K562 (cell line): ENCODE measurements around the gene UHRF1. TPM values are rescaled to one million over a fixed set of nuclear protein-coding genes. Genes with fewer than 3 reads are reported as not detected.

Source experiments
- BRF2 ChIP-seq: IDR thresholded peaks from 3 replicates; pipeline ENCODE4 v1.6.1; 2011; ENCODE audit warnings: borderline replicate concordance, mild to moderate bottlenecking; ENCODE audit not compliant: insufficient read length, insufficient read depth
- ESRRA ChIP-seq: fragments of 450-650 bp; IDR thresholded peaks from 2 replicates; pipeline ENCODE4 v1.6.1; 2014; ENCODE audit warnings: low read depth, mild to moderate bottlenecking, moderate library complexity, borderline replicate concordance
- FOXM1 ChIP-seq, 2 experiments: fragments of 450-650 bp in 1 of 2; sonication (generic) in 1 of 2; formaldehyde crosslinking in 1 of 2; IDR thresholded peaks; 2 replicates each; pipeline versions ENCODE4 v1.6.1 to v1.9.0; 2017 to 2022; ENCODE audit warnings: low read depth in 2 of 2, mild to moderate bottlenecking in 2 of 2, missing genetic modification reagents in 1 of 2, moderate library complexity in 1 of 2
- HDAC1 ChIP-seq, 2 experiments: fragments of 450-650 bp; IDR thresholded peaks; 2 replicates each; pipeline ENCODE4 v1.6.1; 2016 to 2017; ENCODE audit warnings: inconsistent platforms in 1 of 2, mild to moderate bottlenecking in 1 of 2, moderate library complexity in 1 of 2
- HLTF ChIP-seq: fragments of 450-650 bp; IDR thresholded peaks from 2 replicates; pipeline ENCODE4 v1.6.1; 2016
- ILK ChIP-seq: fragments of 450-650 bp; IDR thresholded peaks from 2 replicates; pipeline ENCODE4 v1.6.1; 2016; ENCODE audit warnings: missing genetic modification characterization, low read depth, mild to moderate bottlenecking, missing compliant biosample characterization, moderate library complexity, borderline replicate concordance
- KAT7 ChIP-seq: sonication (generic); formaldehyde crosslinking; IDR thresholded peaks from 2 replicates; pipeline ENCODE4 v1.8.0; 2022; ENCODE audit warnings: missing genetic modification reagents, mild to moderate bottlenecking, borderline replicate concordance
- KDM1A ChIP-seq, 2 experiments: fragments of 450-650 bp; IDR thresholded peaks; 2 replicates each; pipeline ENCODE4 v1.6.1; 2016; ENCODE audit warnings: mild to moderate bottlenecking in 2 of 2
- LCOR ChIP-seq: sonication (generic); formaldehyde crosslinking; IDR thresholded peaks from 2 replicates; pipeline ENCODE4 v1.8.0; 2022; ENCODE audit warnings: mild to moderate bottlenecking, missing genetic modification reagents
- LEF1 ChIP-seq: fragments of 450-650 bp; IDR thresholded peaks from 2 replicates; pipeline ENCODE4 v1.6.1; 2016; ENCODE audit warnings: mild to moderate bottlenecking
- MNT ChIP-seq, 2 experiments: fragments of 450-650 bp; conservative IDR thresholded peaks; 2 replicates each; pipeline ENCODE4 v1.6.1; 2017; ENCODE audit warnings: mild to moderate bottlenecking in 2 of 2, moderate library complexity in 2 of 2
- NELFE ChIP-seq: IDR thresholded peaks from 2 replicates; pipeline ENCODE4 v1.6.1; 2011; ENCODE audit warnings: mild to moderate bottlenecking; ENCODE audit not compliant: insufficient read depth, insufficient read length
- NR2C2 ChIP-seq, 2 experiments: fragments of 200-800 bp in 1 of 2; sonication (Bioruptor generic) in 1 of 2; sonication (generic) in 1 of 2; formaldehyde crosslinking in 1 of 2; IDR thresholded peaks; 2 replicates each; pipeline versions ENCODE4 v1.6.1 to v1.8.0; 2016 to 2022; ENCODE audit warnings: mild to moderate bottlenecking in 1 of 2, missing compliant biosample characterization in 1 of 2, missing genetic modification characterization in 1 of 2, missing genetic modification reagents in 1 of 2
- PHF21A ChIP-seq: fragments of 450-650 bp; IDR thresholded peaks from 2 replicates; pipeline ENCODE4 v1.6.1; 2017; ENCODE audit warnings: low read depth, borderline replicate concordance
- POLR2A ChIP-seq: fragments of 450-650 bp; conservative IDR thresholded peaks from 2 replicates; pipeline ENCODE4 v1.6.1; 2016
- SAP30 ChIP-seq: fragments of 200-600 bp; sonication (generic); IDR thresholded peaks from 2 replicates; pipeline ENCODE4 v1.6.1; 2012; ENCODE audit warnings: borderline replicate concordance, low read depth, mild to moderate bottlenecking, moderate library complexity, low read length, control low read depth, inconsistent platforms; ENCODE audit not compliant: insufficient read depth, poor library complexity, severe bottlenecking
- SIN3A ChIP-seq, 2 experiments: fragments of 150-350 bp in 1 of 2; IDR thresholded peaks; 2 replicates each; pipeline ENCODE4 v1.6.1; 2011 to 2016; ENCODE audit warnings: borderline replicate concordance in 2 of 2, low read depth in 2 of 2, low read length in 2 of 2, mild to moderate bottlenecking in 2 of 2, moderate library complexity in 2 of 2; ENCODE audit not compliant: control insufficient read depth in 1 of 2
- SMARCB1 ChIP-seq: IDR thresholded peaks from 2 replicates; pipeline ENCODE4 v1.6.1; 2011; ENCODE audit warnings: improper control_type of control experiment, low read depth; ENCODE audit not compliant: insufficient read length
- SUPT5H ChIP-seq: fragments of 450-650 bp; IDR thresholded peaks from 2 replicates; pipeline ENCODE4 v1.6.1; 2016
- U2AF2 ChIP-seq: fragments of 200-400 bp; formaldehyde crosslinking; optimal IDR thresholded peaks from 2 replicates; pipeline ENCODE3; 2017; ENCODE audit warnings: low read depth, mild to moderate bottlenecking, low read length
- ZNF274 ChIP-seq: IDR thresholded peaks from 2 replicates; pipeline ENCODE4 v1.6.1; 2011; ENCODE audit warnings: low read depth, mild to moderate bottlenecking, low read length, moderate library complexity, borderline replicate concordance
- ZNF512 ChIP-seq: IDR thresholded peaks from 2 replicates; pipeline ENCODE4 v1.6.1; 2016; ENCODE audit warnings: missing genetic modification characterization, missing compliant biosample characterization
- ZNF57 ChIP-seq: fragments of 450-650 bp; formaldehyde crosslinking; IDR thresholded peaks from 2 replicates; pipeline ENCODE4 v1.4.0; 2020; ENCODE audit warnings: mild to moderate bottlenecking, moderate library complexity
- polyA plus RNA-seq, 8 experiments: library from polyadenylated mRNA; depleted of rRNA in 4 of 8; stranded (reverse) in 5 of 8; unstranded in 3 of 8; fragments of >200 nt; fragmentation: Nextera tagmentation in 2 of 8; fragmentation: Illumina TruSeq in 1 of 8; extraction: Ambion mirVana in 2 of 8; extraction: Trizol in 1 of 8; gene quantifications; 2 replicates each; pipeline versions ENCODE4 v1.2.1 to v1.2.3, GENCODE V29; 2011 to 2014; ENCODE audit warnings: inconsistent platforms in 1 of 8, missing spikeins in 1 of 8
- total RNA-seq, 7 experiments: library from RNA; depleted of rRNA in 6 of 7; stranded (reverse); fragments of >200 nt in 6 of 7; fragmentation: Illumina TruSeq in 2 of 7; extraction: Trizol in 2 of 7; gene quantifications; 2 replicates each; pipeline versions ENCODE4 v1.2.1 to v1.2.3, GENCODE V29; 2011 to 2021; ENCODE audit warnings: low replicate concordance in 1 of 7

UHRF1 gene
- total and polyA plus RNA-seq, 9 of the 15 experiments (the other 6 are each of a cell fraction or from before 2014, with no cell fraction given): 6.0 to 101 (median 30.9) TPM

- TF ChIP-seq MNT (conservative IDR thresholded peaks at IDR 0.05): peak; percentile 37 to 38; a peak in 1 of 4 replicates
- TF ChIP-seq ESRRA: no peak
- no peak for TF ChIP-seq BRF2
- no peak for TF ChIP-seq ZNF57
- TF ChIP-seq ZNF274: no peak
- TF ChIP-seq LCOR (CRISPR knock-in tag): no peak
- no peak for TF ChIP-seq ZNF512 (tag)
- TF ChIP-seq HDAC1 (IDR thresholded peaks at IDR 0.05): 0 out of 4 replicates have a peak, but pooled peaks of 1 of the 2 experiments have one; percentile 22
- no peak for TF ChIP-seq ILK (tag)
- TF ChIP-seq PHF21A: no peak
- TF ChIP-seq FOXM1 (IDR thresholded peaks at IDR 0.05; ENCODE audit: low read depth): no peak
- no peak for TF ChIP-seq FOXM1 (CRISPR knock-in tag; IDR thresholded peaks at IDR 0.05; ENCODE audit: low read depth)
- peak; percentile 61 for TF ChIP-seq SAP30
- TF ChIP-seq NELFE: no peak
- TF ChIP-seq SMARCB1: no peak
- TF ChIP-seq LEF1: no peak
- TF ChIP-seq SUPT5H: no peak
- no peak for TF ChIP-seq NR2C2 (CRISPR knock-in tag; IDR thresholded peaks at IDR 0.05)
- peak; percentile 21; the same call in 1 of the 2 replicates for TF ChIP-seq NR2C2 (tag; IDR thresholded peaks at IDR 0.05)
- TF ChIP-seq SIN3A (IDR thresholded peaks at IDR 0.05; ENCODE audit: borderline replicate concordance in 2 of 2, control insufficient read depth in 1 of 2, low read depth in 2 of 2, low read length in 2 of 2): peak in 1 of 2 experiments; percentile 29; a peak in 1 of 4 replicates
- TF ChIP-seq U2AF2: no peak
- no peak for TF ChIP-seq POLR2A
- TF ChIP-seq KAT7: no peak
- TF ChIP-seq KDM1A (IDR thresholded peaks at IDR 0.05): no peak
- TF ChIP-seq HLTF: no peak
Observed at GRCh38 chr19:4970558-4971423, 61.5 kb downstream of the UHRF1 start (continued).
